H9 (cell line): ENCODE results near the gene SLC36A4. TPM values are rescaled to one million over a fixed set of nuclear protein-coding genes. Genes with fewer than 3 reads are reported as not detected.
A peak's percentile ranks its signal among the peaks of the same experiment; 100 is the strongest.

Experiments used
- DNase-seq: peaks from one replicate; pipeline ENCODE4 v3.0.0-alpha.2; 2017
- H2AFZ ChIP-seq: one replicate; pipeline ENCODE4 v1.6.1; 2013; ENCODE audit warnings: mild to moderate bottlenecking, low read length, control low read depth, moderate library complexity
- H2AK5ac ChIP-seq: 2 replicates; pipeline ENCODE4 v1.6.1; 2013; ENCODE audit warnings: low read length, control low read depth, mixed read lengths; ENCODE audit not compliant: insufficient read length
- H2BK120ac ChIP-seq: one replicate; pipeline ENCODE4 v1.6.1; 2013; ENCODE audit warnings: low read depth, mild to moderate bottlenecking, low read length, control low read depth, inconsistent platforms; ENCODE audit not compliant: poor library complexity, severe bottlenecking
- H2BK12ac ChIP-seq: 2 replicates; pipeline ENCODE4 v1.6.1; 2013; ENCODE audit warnings: low read length, control low read depth, mixed read lengths, low read depth; ENCODE audit not compliant: insufficient read length
- H2BK15ac ChIP-seq: 2 replicates; pipeline ENCODE4 v1.6.1; 2013; ENCODE audit warnings: low read depth, low read length, control low read depth
- H2BK20ac ChIP-seq: one replicate; pipeline ENCODE4 v1.6.1; 2013; ENCODE audit warnings: low read depth, mild to moderate bottlenecking, low read length, control low read depth, inconsistent platforms; ENCODE audit not compliant: poor library complexity, severe bottlenecking
- H2BK5ac ChIP-seq: 2 replicates; pipeline ENCODE4 v1.6.1; 2013; ENCODE audit warnings: low read length, control low read depth, mixed read lengths; ENCODE audit not compliant: insufficient read length
- H3K14ac ChIP-seq: 2 replicates; pipeline ENCODE4 v1.6.1; 2013; ENCODE audit warnings: low read length, control low read depth; ENCODE audit not compliant: insufficient read depth
- H3K18ac ChIP-seq: 2 replicates; pipeline ENCODE4 v1.6.1; 2013; ENCODE audit warnings: low read depth, mild to moderate bottlenecking, mixed read lengths, low read length, control low read depth; ENCODE audit not compliant: insufficient read length
- H3K23ac ChIP-seq: 2 replicates; pipeline ENCODE4 v1.6.1; 2013; ENCODE audit warnings: low read length, control low read depth, mixed read lengths, low read depth; ENCODE audit not compliant: insufficient read length
- H3K23me2 ChIP-seq: 2 replicates; pipeline ENCODE4 v1.6.1; 2013; ENCODE audit warnings: low read depth, mild to moderate bottlenecking, mixed read lengths, low read length, control low read depth; ENCODE audit not compliant: insufficient read length, poor library complexity, severe bottlenecking
- H3K27ac ChIP-seq: 2 replicates; pipeline ENCODE4 v1.5.1; 2013; ENCODE audit warnings: low read length, control low read depth, mixed read lengths, low read depth; ENCODE audit not compliant: insufficient read length
- H3K27me3 ChIP-seq: 2 replicates; pipeline ENCODE4 v1.6.1; 2013; ENCODE audit warnings: low read length, control low read depth, inconsistent platforms; ENCODE audit not compliant: insufficient read depth
- H3K4ac ChIP-seq: 2 replicates; pipeline ENCODE4 v1.6.1; 2013; ENCODE audit warnings: low read depth, mild to moderate bottlenecking, control low read depth, inconsistent platforms, low read length, moderate library complexity
- H3K4me1 ChIP-seq: 2 replicates; pipeline ENCODE4 v1.6.1; 2013; ENCODE audit warnings: low read length, control low read depth, inconsistent platforms; ENCODE audit not compliant: insufficient read depth
- H3K4me2 ChIP-seq: 2 replicates; pipeline ENCODE4 v1.6.1; 2013; ENCODE audit warnings: low read length, control low read depth, mixed read lengths; ENCODE audit not compliant: insufficient read length, insufficient read depth
- H3K56ac ChIP-seq: 2 replicates; pipeline ENCODE4 v1.6.1; 2013; ENCODE audit warnings: low read depth, mild to moderate bottlenecking, mixed read lengths, low read length, control low read depth; ENCODE audit not compliant: insufficient read length
- H3K79me1 ChIP-seq: 2 replicates; pipeline ENCODE4 v1.6.1; 2013; ENCODE audit warnings: low read depth, mild to moderate bottlenecking, moderate library complexity, low read length, control low read depth, inconsistent platforms; ENCODE audit not compliant: insufficient read depth, poor library complexity, severe bottlenecking
- H3K79me2 ChIP-seq: 2 replicates; pipeline ENCODE4 v1.6.1; 2013; ENCODE audit warnings: low read length, control low read depth, inconsistent platforms; ENCODE audit not compliant: insufficient read depth
- H3K9ac ChIP-seq: 2 replicates; pipeline ENCODE4 v1.6.1; 2013; ENCODE audit warnings: low read length, control low read depth, mixed read lengths; ENCODE audit not compliant: insufficient read length; ENCODE audit errors: extremely low read depth
- H3K9me3 ChIP-seq: one replicate; pipeline ENCODE4 v1.6.1; 2013; ENCODE audit warnings: low read depth, low read length, inconsistent platforms; ENCODE audit not compliant: control insufficient read depth
- H3T11ph ChIP-seq: one replicate; pipeline ENCODE4 v1.6.1; 2013; ENCODE audit warnings: mild to moderate bottlenecking, low read length, control low read depth, inconsistent platforms
- H4K20me1 ChIP-seq: one replicate; pipeline ENCODE4 v1.6.1; 2013; ENCODE audit not compliant: control insufficient read depth, insufficient read length, insufficient read depth
- H4K5ac ChIP-seq: 2 replicates; pipeline ENCODE4 v1.6.1; 2013; ENCODE audit warnings: low read depth, mild to moderate bottlenecking, mixed read lengths, low read length, control low read depth; ENCODE audit not compliant: insufficient read length
- H4K8ac ChIP-seq: replicated peaks from 2 replicates; pipeline ENCODE4 v1.6.1; 2013; ENCODE audit warnings: low read length, control low read depth, mixed read lengths, low read depth; ENCODE audit not compliant: insufficient read length
- H4K91ac ChIP-seq: 2 replicates; pipeline ENCODE4 v1.6.1; 2013; ENCODE audit warnings: low read depth, mild to moderate bottlenecking, moderate library complexity, mixed read lengths, low read length, control low read depth; ENCODE audit not compliant: insufficient read length
- H3K27ac Mint-ChIP-seq, 3 experiments: 2 replicates in 2 of 3; 3 replicates in 1 of 3; pipeline ENCODE4 v1.8.0; 2020 to 2021; ENCODE audit warnings: mixed read lengths in 3 of 3, mild to moderate bottlenecking in 1 of 3, moderate library complexity in 1 of 3
- H3K27me3 Mint-ChIP-seq: 2 replicates; pipeline ENCODE4 v1.8.0; 2021; ENCODE audit warnings: low read depth, mild to moderate bottlenecking, moderate library complexity, mixed read lengths
- H3K36me3 Mint-ChIP-seq, 3 experiments: 2 replicates in 2 of 3; 3 replicates in 1 of 3; pipeline ENCODE4 v1.8.0; 2020 to 2021; ENCODE audit warnings: low read depth in 3 of 3, mixed read lengths in 3 of 3; ENCODE audit not compliant: insufficient read depth in 1 of 3
- H3K4me1 Mint-ChIP-seq, 2 experiments: 2 replicates each; pipeline ENCODE4 v1.8.0; 2020; ENCODE audit warnings: mixed read lengths in 2 of 2
- H3K4me3 Mint-ChIP-seq, 2 experiments: 2 replicates in 1 of 2; 3 replicates in 1 of 2; pipeline ENCODE4 v1.8.0; 2020 to 2021; ENCODE audit warnings: mild to moderate bottlenecking in 2 of 2, mixed read lengths in 2 of 2, moderate library complexity in 1 of 2
- H3K9me3 Mint-ChIP-seq, 2 experiments: 2 replicates in 1 of 2; 3 replicates in 1 of 2; pipeline ENCODE4 v1.8.0; 2020; ENCODE audit warnings: mild to moderate bottlenecking in 2 of 2, mixed read lengths in 2 of 2, moderate library complexity in 1 of 2
- WGBS: extraction: QIAGEN DNeasy Blood & Tissue Kit; methylation state at CpG from one replicate; pipeline ENCODE4 v1.1.7; 2013; ENCODE audit warnings: missing lambda C conversion rate, low lambda C conversion rate, mixed read lengths; ENCODE audit not compliant: insufficient read length; ENCODE audit errors: extremely low coverage; 5-methylcytosine and 5-hydroxymethylcytosine counted together
- total RNA-seq: library from RNA; stranded (reverse); gene quantifications from 2 replicates; pipeline ENCODE4 v1.2.1, GENCODE V29; 2021
- TF ChIP-seq, protein P1 (sequence below): fragments of 200-600 bp; sonication (generic); conservative IDR thresholded peaks from 3 replicates; pipeline ENCODE4 v1.8.0; 2021; ENCODE audit warnings: antibody characterized with exemption, mild to moderate bottlenecking

The SLC36A4 gene
- total RNA-seq, 1 experiment from 2014 or later = 33.3 TPM

DNA sequence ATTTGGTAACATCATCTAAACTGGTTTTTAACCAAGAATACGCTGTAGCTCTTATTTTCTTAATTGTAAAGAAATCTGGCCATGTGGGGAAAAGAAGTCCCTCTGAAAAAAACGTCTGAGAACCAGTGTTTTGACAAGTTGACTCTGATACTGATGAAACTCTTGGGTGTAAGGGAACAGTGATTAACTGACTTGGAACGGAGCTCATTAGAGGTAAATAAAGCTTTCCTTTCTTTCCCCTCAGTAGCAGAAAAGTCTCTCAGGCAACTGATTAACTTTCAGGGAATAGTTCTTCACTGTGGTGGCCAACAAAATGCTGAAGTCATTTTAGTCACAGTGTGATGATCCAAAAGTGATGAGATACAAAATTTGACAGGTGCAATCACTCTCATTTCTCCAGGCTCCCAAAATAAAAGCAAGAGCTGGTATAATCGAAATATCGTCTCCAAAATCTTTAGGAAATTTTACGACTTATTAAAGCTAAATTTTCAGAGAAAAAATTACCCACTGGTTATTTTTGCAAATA is 52.3 kb downstream of the SLC36A4 start:
- Histone ChIP-seq H4K91ac (no peak overlapping the region), H2BK20ac (no peak overlapping the region), H2AK5ac (no peak overlapping the region), H2BK120ac (no peak overlapping the region), H3K23me2 (no peaks in the 10 kb centered on the region), H3K14ac (no peak overlapping the region), H3K9ac (no peak overlapping the region), H3K4me1 (no peaks in the 10 kb centered on the region), H3K79me1 (no peaks in the 10 kb centered on the region), H2BK15ac (no peak overlapping the region), H4K5ac (no peak overlapping the region), H4K20me1 (no peaks in the 10 kb centered on the region), H2BK5ac (no peak overlapping the region), H3K79me2 (no peaks in the 10 kb centered on the region), H3K27me3 (no peaks in the 10 kb centered on the region), H2BK12ac (no peak overlapping the region), H4K8ac (no peak overlapping the region), H3K23ac (no peak overlapping the region), H3K4ac (no peak overlapping the region), H3K27ac (no peak overlapping the region), H3K18ac (no peak overlapping the region), H3T11ph (no peak overlapping the region), H3K9me3 (no peaks in the 10 kb centered on the region), H3K4me2 (no peak overlapping the region), H3K56ac (no peak overlapping the region), H2AFZ (no peak overlapping the region)
- Mint-ChIP-seq H3K9me3 (peaks cover 0 to 2% of the 10 kb centered on the region in 2 experiments; a peak in 2 of 5 replicates), H3K4me1 (no peaks in the 10 kb centered on the region), H3K4me3 (no peak overlapping the region), H3K27me3 (no peaks in the 10 kb centered on the region), H3K27ac (peak overlapping the region in 1 of 3 experiments; percentile 33; a peak in 1 of 7 replicates), H3K36me3 (peaks cover 0 to 3% (median 2%) of the 10 kb centered on the region in 3 experiments; a peak in 3 of 7 replicates)
- TF ChIP-seq, protein P1, sequence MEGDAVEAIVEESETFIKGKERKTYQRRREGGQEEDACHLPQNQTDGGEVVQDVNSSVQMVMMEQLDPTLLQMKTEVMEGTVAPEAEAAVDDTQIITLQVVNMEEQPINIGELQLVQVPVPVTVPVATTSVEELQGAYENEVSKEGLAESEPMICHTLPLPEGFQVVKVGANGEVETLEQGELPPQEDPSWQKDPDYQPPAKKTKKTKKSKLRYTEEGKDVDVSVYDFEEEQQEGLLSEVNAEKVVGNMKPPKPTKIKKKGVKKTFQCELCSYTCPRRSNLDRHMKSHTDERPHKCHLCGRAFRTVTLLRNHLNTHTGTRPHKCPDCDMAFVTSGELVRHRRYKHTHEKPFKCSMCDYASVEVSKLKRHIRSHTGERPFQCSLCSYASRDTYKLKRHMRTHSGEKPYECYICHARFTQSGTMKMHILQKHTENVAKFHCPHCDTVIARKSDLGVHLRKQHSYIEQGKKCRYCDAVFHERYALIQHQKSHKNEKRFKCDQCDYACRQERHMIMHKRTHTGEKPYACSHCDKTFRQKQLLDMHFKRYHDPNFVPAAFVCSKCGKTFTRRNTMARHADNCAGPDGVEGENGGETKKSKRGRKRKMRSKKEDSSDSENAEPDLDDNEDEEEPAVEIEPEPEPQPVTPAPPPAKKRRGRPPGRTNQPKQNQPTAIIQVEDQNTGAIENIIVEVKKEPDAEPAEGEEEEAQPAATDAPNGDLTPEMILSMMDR = no peak
- DNase-seq = no peak
- WGBS = no CpG with 5 or more reads among the region's 6 CpGs
